ENCODE data around the gene RERE.

RERE gene

DNA sequence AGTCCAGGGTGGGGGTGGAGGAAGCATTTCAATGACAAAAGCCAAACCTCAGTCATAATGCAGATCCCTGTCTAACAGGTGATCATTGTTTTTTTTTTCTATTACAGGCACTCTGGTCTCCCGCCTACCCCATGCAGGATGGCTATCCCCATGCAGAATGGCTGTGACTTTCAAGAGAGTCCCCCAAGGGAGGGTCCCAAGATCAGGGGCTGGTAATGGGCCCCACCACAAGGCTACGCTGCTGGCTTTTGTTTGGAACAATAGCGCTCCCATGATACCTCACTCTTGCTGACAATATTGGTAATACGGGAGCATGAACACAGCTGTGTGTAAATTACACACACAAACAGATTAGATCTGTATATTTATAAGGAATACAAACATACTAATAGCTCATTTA lies 380.1 kb downstream of the RERE start:
- Histone ChIP-seq H3K4me1 (ENCODE audit: insufficient read depth, low read length) (peaks cover 35% of the 10 kb centered on the region), H3K9me3 (ENCODE audit: low read length) (no peaks in the 10 kb centered on the region), H3K4me3 (ENCODE audit: low read length) (no peak overlapping the region), H2AFZ (ENCODE audit: low read depth, low read length) (no peak overlapping the region), H3K36me3 (ENCODE audit: insufficient read depth, low read length) (no peaks in the 10 kb centered on the region), H3K27me3 (ENCODE audit: insufficient read depth, low read length) (no peaks in the 10 kb centered on the region)

DNA sequence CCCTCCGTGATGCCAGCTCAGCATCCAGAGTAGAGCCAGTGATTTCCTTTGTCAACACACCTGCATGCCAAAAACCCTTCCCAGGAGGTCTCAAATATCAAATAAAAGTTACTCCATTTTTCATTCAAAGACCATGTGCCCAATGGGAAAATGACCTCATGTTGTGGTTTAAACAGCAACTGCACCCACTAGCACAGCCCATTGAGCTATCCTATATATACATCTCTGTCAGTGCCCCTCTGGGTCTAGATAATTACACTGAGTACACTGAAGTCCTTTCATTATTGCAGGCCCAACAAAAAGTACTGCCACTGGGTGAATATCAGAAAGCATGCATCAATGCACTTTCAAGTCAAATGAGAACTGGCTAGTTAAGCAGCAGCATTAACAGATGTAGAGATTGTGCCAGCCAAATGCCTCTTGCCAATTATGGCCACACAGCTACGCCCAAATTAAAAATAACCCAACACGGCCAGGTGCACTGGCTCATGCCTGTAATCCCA lies 381.8 kb downstream of the RERE start:
- H3K27me3 ChIP-seq (ENCODE audit: insufficient read depth, low read length): no peaks in the 10 kb centered on the region
- H3K4me1 ChIP-seq (ENCODE audit: insufficient read depth, low read length): peaks cover 30% of the 10 kb centered on the region
- H2AFZ ChIP-seq (ENCODE audit: low read depth, low read length): no peak overlapping the region
- H3K9me3 ChIP-seq (ENCODE audit: low read length): no peaks in the 10 kb centered on the region
- H3K4me3 ChIP-seq (ENCODE audit: low read length): no peak overlapping the region
- no peaks in the 10 kb centered on the region for H3K36me3 ChIP-seq (ENCODE audit: insufficient read depth, low read length)

DNA sequence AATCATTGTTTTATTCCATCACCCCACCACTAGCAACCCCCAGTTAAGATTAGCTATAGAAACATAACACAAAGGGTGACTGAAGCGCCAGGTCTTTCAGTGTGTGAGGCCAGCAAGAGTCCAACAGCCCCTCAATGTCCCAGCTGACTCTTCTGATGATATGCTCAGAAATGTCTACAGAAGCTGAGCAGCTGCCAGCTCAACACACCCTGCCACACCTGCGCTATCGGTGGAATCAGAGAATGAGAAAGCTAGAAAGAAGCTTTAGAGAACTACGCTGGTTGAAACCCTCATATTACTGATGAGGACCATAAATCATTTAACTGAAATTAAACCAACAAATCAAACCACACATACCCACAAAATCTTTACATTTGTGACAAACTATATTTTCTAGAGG lies 383.3 kb downstream of the RERE start:
- no peaks in the 10 kb centered on the region for H3K27me3 ChIP-seq (ENCODE audit: insufficient read depth, low read length)
- H3K4me1 ChIP-seq (ENCODE audit: insufficient read depth, low read length): peaks cover 24% of the 10 kb centered on the region
- H3K4me3 ChIP-seq (ENCODE audit: low read length): no peak overlapping the region
- H3K9me3 ChIP-seq (ENCODE audit: low read length): no peaks in the 10 kb centered on the region
- H3K36me3 ChIP-seq (ENCODE audit: insufficient read depth, low read length): no peaks in the 10 kb centered on the region
- no peak overlapping the region for H2AFZ ChIP-seq (ENCODE audit: low read depth, low read length)

DNA sequence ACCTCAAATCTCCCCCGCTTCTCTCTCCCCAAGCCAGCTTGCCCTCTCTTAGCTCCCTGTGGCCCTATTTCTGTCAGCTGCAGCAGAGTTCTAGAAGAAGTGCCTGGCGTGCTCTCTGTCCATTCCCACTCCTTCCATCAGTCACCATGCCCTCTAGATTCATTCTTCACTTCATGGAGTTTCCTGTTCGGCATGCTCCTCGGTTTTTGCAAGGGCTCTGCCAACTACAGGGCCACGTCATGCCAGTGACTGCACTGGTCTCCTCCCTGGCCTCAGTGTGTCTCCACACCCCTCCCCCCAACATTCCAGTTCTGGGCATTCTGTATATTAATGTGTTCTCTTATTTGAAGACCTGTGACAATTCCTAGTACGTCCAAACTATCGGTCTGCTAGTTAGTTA lies 385.7 kb downstream of the RERE start:
- Histone ChIP-seq H3K27me3 (ENCODE audit: insufficient read depth, low read length) (no peaks in the 10 kb centered on the region), H3K9me3 (ENCODE audit: low read length) (no peaks in the 10 kb centered on the region), H3K4me1 (ENCODE audit: insufficient read depth, low read length) (peaks cover 2% of the 10 kb centered on the region), H3K36me3 (ENCODE audit: insufficient read depth, low read length) (no peaks in the 10 kb centered on the region), H3K4me3 (ENCODE audit: low read length) (no peak overlapping the region), H2AFZ (ENCODE audit: low read depth, low read length) (no peak overlapping the region)

DNA sequence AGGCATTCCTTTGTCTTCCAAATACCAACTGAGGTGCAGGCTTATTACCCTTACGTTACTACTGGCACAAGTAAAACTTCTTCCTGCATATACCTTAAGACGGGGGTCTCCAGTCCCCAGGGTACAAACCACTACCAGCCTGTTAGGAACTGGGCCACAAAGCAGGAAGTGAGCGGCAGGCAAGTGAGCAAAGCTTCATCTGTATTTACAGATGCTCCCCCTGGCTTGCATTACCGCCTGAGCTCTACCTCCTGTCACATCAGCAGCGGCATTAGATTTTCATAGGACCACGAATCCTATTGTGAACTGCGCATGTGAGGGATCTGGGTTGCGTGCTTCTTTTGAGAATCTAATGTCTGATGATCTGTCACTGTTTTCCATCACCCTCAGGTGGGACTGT lies 386.4 kb downstream of the RERE start:
- Histone ChIP-seq H3K27me3 (ENCODE audit: insufficient read depth, low read length) (no peaks in the 10 kb centered on the region), H3K4me3 (ENCODE audit: low read length) (no peak overlapping the region), H3K4me1 (ENCODE audit: insufficient read depth, low read length) (no peaks in the 10 kb centered on the region), H3K36me3 (ENCODE audit: insufficient read depth, low read length) (no peaks in the 10 kb centered on the region), H3K9me3 (ENCODE audit: low read length) (no peaks in the 10 kb centered on the region), H2AFZ (ENCODE audit: low read depth, low read length) (no peak overlapping the region)

DNA sequence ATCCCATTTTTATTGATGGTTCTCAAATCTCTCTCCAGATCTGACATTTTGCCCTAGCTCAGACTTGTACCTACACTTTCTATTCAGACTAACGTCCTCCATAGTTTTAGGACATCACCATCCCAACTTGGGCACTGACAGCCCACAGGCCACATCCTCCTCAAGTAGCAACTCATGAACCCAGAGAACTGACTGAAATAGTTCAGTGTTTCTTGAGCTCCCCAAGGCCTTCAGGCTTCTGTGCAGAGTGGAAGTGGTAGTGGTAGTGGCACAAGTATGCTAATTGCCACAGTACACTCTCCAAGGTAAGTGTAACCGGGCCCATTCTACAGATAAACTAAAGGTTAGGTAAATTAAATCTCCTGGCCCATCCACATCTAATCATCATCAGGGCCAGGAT lies 387.0 kb downstream of the RERE start:
- no peak overlapping the region for H2AFZ ChIP-seq (ENCODE audit: low read depth, low read length)
- H3K27me3 ChIP-seq (ENCODE audit: insufficient read depth, low read length): no peaks in the 10 kb centered on the region
- H3K4me1 ChIP-seq (ENCODE audit: insufficient read depth, low read length): no peaks in the 10 kb centered on the region
- H3K4me3 ChIP-seq (ENCODE audit: low read length): no peak overlapping the region
- no peaks in the 10 kb centered on the region for H3K36me3 ChIP-seq (ENCODE audit: insufficient read depth, low read length)
- no peaks in the 10 kb centered on the region for H3K9me3 ChIP-seq (ENCODE audit: low read length)

DNA sequence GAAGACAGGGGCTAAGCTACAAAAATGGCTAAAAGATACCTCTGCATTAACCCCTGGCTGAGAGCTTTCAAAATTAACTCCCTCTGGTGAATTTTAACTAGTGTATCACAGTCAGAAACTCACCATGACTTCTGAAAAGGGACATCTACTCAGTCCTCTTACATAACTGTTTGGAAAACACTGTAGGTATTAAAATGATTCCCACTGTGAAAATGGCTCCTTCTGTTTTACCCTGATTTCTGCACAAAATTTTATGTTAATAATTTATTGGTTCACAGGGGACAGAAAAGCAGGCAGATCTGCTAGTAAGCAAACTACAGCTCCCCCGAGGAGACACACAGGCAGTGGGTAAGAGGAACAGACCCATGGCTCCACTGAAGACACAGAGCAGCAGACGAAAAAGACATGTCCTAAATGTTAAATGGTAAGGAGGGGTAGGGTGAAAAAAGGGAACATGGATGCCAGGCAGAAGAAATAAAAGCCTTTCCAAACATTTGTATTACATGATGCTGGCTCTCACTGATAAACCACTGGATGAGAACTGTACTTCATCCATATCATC lies 387.8 kb downstream of the RERE start:
- no peak overlapping the region for H3K4me3 ChIP-seq (ENCODE audit: low read length)
- no peaks in the 10 kb centered on the region for H3K9me3 ChIP-seq (ENCODE audit: low read length)
- no peaks in the 10 kb centered on the region for H3K36me3 ChIP-seq (ENCODE audit: insufficient read depth, low read length)
- H2AFZ ChIP-seq (ENCODE audit: low read depth, low read length): no peak overlapping the region
- no peaks in the 10 kb centered on the region for H3K27me3 ChIP-seq (ENCODE audit: insufficient read depth, low read length)
- peaks cover 6% of the 10 kb centered on the region for H3K4me1 ChIP-seq (ENCODE audit: insufficient read depth, low read length)

DNA sequence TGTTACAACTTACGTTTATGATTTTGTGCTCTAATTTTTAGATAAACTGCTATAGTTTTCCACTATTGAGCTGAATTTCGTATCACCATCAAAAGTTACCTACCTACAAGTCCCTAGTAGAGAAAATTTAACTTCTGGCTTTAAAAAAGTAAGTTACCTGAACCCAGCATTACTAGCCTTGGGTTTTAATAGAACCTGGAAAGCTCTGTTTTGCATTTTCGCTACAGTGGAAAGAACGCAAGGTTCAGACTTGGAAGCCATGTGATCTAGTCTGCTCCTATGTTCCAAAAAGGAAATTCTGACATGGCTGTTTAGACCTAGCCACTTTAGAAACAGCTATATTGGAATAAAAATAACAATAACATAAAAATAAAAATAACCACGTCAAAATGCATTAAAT lies 389.0 kb downstream of the RERE start:
- Histone ChIP-seq H3K4me1 (ENCODE audit: insufficient read depth, low read length) (peaks cover 11% of the 10 kb centered on the region), H3K36me3 (ENCODE audit: insufficient read depth, low read length) (no peaks in the 10 kb centered on the region), H3K27me3 (ENCODE audit: insufficient read depth, low read length) (no peaks in the 10 kb centered on the region), H3K9me3 (ENCODE audit: low read length) (no peaks in the 10 kb centered on the region), H2AFZ (ENCODE audit: low read depth, low read length) (no peak overlapping the region), H3K4me3 (ENCODE audit: low read length) (no peak overlapping the region)

DNA sequence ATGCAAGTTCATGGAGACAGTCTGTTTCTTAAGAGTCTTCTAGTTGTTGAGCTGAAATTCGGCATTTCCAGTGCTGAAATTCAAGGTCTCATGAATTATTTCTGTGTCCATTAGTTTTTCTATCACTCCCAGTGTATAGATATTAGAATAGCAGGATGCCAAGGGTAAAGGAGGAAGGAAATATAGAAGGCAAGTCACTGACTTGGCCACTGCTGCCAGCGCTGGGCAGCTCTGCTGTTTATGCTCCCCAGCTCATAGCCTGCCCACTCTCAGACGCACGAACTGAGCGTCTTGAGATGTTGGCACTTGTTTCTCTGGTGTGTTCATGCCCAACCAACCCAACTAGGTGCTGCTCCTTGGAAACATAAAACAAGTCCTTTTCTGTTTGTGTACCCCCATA lies 389.5 kb downstream of the RERE start:
- Histone ChIP-seq H3K4me3 (ENCODE audit: low read length) (no peak overlapping the region), H3K4me1 (ENCODE audit: insufficient read depth, low read length) (peaks cover 11% of the 10 kb centered on the region), H2AFZ (ENCODE audit: low read depth, low read length) (no peak overlapping the region), H3K36me3 (ENCODE audit: insufficient read depth, low read length) (no peaks in the 10 kb centered on the region), H3K9me3 (ENCODE audit: low read length) (no peaks in the 10 kb centered on the region), H3K27me3 (ENCODE audit: insufficient read depth, low read length) (no peaks in the 10 kb centered on the region)

DNA sequence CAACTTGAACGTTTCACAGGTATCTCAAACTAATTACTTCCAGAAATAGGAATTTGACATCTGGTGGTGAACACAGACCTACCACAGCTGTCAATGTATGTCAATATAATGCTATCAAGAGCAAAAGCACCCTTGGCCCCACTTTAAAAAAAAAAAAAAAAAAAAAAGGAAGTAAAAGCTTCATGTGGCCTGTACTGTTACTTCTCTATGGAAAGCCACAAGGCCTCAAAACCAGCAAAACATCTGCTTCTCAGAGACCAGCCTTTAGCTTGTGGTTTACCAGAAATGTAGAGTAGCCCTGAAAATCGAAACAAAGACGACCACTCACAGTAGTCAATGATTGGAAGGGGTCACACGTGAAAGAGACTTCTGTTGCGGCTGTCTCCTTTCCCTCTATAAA lies 389.9 kb downstream of the RERE start:
- Histone ChIP-seq H3K4me3 (ENCODE audit: low read length) (no peak overlapping the region), H3K4me1 (ENCODE audit: insufficient read depth, low read length) (peaks cover 12% of the 10 kb centered on the region), H2AFZ (ENCODE audit: low read depth, low read length) (no peak overlapping the region), H3K27me3 (ENCODE audit: insufficient read depth, low read length) (no peaks in the 10 kb centered on the region), H3K9me3 (ENCODE audit: low read length) (no peaks in the 10 kb centered on the region), H3K36me3 (ENCODE audit: insufficient read depth, low read length) (no peaks in the 10 kb centered on the region)

DNA sequence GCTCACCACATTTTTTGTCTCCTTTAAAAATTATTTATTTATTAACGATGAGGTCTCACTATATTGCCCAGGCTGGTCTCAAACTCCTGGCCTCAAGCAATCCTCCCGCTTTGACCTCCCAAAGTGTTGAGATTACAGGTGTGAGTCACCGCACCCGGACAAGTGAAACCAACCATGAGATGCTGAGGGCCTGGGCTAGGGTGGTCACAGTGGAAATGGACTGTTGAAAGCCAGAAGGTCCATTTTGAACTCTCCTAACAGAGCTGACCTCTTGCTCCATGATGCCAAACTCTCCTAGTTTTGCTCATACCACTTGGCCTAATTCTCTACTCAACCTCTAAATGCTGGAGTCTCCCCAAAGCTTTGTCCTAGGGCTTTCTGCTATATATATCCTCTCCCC lies 390.4 kb downstream of the RERE start:
- Histone ChIP-seq H3K9me3 (ENCODE audit: low read length) (no peaks in the 10 kb centered on the region), H2AFZ (ENCODE audit: low read depth, low read length) (no peak overlapping the region), H3K27me3 (ENCODE audit: insufficient read depth, low read length) (no peaks in the 10 kb centered on the region), H3K36me3 (ENCODE audit: insufficient read depth, low read length) (no peaks in the 10 kb centered on the region), H3K4me1 (ENCODE audit: insufficient read depth, low read length) (peaks cover 17% of the 10 kb centered on the region), H3K4me3 (ENCODE audit: low read length) (no peak overlapping the region)

DNA sequence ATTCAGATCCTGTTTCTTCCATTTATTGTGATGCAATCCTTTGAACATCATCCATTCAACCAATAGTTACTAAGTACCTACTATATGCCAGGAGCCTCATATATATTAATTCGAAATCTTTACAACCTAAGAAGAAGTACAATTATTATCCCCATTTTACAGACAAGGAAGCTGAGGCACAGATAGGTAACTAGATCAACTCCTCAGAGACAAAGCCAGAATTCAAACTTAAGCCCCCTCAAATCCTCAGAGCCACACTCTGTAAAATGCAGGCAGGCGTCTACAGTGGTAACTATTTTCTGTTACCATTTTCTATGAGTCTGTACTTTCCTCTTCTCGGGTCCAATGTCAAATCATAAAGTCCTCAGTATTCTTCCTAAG lies 391.7 kb downstream of the RERE start:
- Histone ChIP-seq H3K36me3 (ENCODE audit: insufficient read depth, low read length) (peaks cover under 1% of the 10 kb centered on the region), H2AFZ (ENCODE audit: low read depth, low read length) (no peak overlapping the region), H3K4me1 (ENCODE audit: insufficient read depth, low read length) (peaks cover 29% of the 10 kb centered on the region), H3K9me3 (ENCODE audit: low read length) (no peaks in the 10 kb centered on the region), H3K27me3 (ENCODE audit: insufficient read depth, low read length) (no peaks in the 10 kb centered on the region), H3K4me3 (ENCODE audit: low read length) (no peak overlapping the region)

DNA sequence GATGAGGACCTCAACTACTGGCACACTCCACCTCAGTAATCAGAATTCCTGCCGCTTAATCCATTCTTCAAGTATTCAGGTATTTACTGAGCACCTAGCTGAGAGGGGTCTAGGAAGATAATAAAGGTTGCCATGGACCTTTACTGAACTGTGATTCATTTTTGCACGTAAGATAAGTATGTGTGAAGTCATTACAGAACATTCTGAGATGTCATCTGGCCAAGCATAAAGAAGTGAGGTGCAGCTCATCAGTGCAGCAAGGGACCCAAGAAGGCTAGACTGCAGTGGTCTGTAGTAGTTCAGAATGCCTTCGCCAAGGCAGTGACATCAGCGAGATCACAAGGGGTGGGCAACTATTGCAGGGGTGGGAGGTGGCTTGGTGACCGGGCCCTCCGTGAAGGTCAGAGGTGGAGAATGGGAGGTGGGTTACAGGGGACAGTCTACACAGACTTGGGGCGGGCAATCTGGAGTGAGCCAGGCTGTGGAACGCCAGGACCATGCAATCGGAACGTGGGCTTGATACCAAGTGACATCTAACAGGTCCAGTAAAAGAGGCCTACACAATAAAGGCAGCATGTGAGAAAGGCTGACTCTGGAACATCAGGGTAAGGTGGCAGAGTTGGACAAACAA lies 392.2 kb downstream of the RERE start:
- peaks cover 34% of the 10 kb centered on the region for H3K4me1 ChIP-seq (ENCODE audit: insufficient read depth, low read length)
- H3K9me3 ChIP-seq (ENCODE audit: low read length): no peaks in the 10 kb centered on the region

DNA sequence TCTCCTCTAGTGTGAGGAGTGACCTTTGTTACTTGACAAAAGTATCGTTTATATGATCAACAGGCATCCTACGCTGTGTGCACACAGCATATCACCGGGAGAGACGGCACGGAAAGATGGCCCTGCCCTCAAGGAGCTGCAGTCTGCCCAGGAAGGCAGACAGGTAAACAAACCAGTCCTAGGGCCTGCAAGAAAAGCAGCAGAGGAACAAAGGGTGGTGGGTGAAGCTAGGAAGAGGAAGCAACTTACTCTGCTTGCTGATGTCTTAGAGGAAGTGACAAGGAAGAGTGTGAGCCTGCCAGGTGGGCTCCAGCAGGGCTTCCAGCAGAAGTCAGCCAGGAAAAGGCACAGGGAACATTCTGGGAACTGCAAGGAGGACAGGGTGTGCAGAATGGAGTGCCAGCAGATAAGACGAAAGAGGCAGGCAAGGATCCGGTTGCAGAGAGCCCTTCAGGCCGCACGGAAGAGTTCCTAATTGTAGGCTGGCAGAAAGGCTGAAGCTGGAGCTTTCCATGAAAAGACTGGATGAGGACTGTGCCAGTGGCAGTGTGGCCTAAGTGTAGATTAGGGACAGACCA lies 392.8 kb downstream of the RERE start:
- H2AFZ ChIP-seq (ENCODE audit: low read depth, low read length): no peak overlapping the region
- peaks cover 11% of the 10 kb centered on the region for H3K36me3 ChIP-seq (ENCODE audit: insufficient read depth, low read length)
- peaks cover 41% of the 10 kb centered on the region for H3K4me1 ChIP-seq (ENCODE audit: insufficient read depth, low read length)
- H3K9me3 ChIP-seq (ENCODE audit: low read length): no peaks in the 10 kb centered on the region
- H3K27me3 ChIP-seq (ENCODE audit: insufficient read depth, low read length): no peaks in the 10 kb centered on the region
- H3K4me3 ChIP-seq (ENCODE audit: low read length): peak overlapping the region; percentile 66

More for the DNA sequence above, 392.2 kb downstream of the RERE start:
- no peak overlapping the region for H2AFZ ChIP-seq (ENCODE audit: low read depth, low read length)
- H3K27me3 ChIP-seq (ENCODE audit: insufficient read depth, low read length): no peaks in the 10 kb centered on the region
- H3K36me3 ChIP-seq (ENCODE audit: insufficient read depth, low read length): peaks cover 5% of the 10 kb centered on the region
- H3K4me3 ChIP-seq (ENCODE audit: low read length): no peak overlapping the region

Data from neuron (in vitro differentiated cells).